ENCODE data around the gene LTC4S. TPM values are rescaled to one million over a fixed set of nuclear protein-coding genes. Genes with fewer than 3 reads are reported as not detected.
"Not testable (repeated sequence)": the region's sequence is repeated elsewhere in the genome, so short reads cannot be mapped to it uniquely, and the experiment has no call there.

The LTC4S gene
- total and polyA plus RNA-seq, 4 experiments from 2014 or later = 4.2 to 9.4 (median 6.6) TPM

DNA sequence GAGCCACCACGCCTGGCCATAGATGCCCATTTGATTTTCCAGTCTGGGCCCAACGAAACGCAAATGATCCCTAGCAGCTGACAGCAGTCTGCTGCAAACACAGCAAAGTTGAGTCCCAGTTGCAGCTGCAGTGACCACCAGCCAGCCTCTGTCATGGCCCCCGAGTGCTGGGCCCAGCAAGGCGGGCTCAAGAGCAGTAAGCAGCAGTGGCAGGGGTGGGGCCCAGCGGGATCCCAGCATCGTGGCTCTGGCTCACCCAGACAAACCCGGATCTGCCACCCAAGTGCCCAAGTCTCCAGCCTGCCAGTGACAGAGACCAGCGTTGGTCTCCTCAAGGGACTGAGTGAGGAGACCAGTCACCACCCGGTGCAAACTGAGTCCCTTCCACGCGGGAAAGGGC, 6.9 kb upstream of the LTC4S start:
- intact Hi-C loops (cut with micrococcal nuclease) = no loop called here
- Histone ChIP-seq H3K4me3 (ENCODE audit: low read length in 2 of 2) (no peak overlapping the region), H3K36me3 (ENCODE audit: insufficient read depth, low read length) (no peaks in the 10 kb centered on the region), H3K4me1 (ENCODE audit: insufficient read depth, low read length) (no peaks in the 10 kb centered on the region), H3K27ac (ENCODE audit: low read depth, low read length) (no peak overlapping the region), H3K27me3 (ENCODE audit: insufficient read depth, low read length) (no peaks in the 10 kb centered on the region), H3K9me3 (ENCODE audit: control insufficient read depth in 1 of 2, low read length in 2 of 2) (no peaks in the 10 kb centered on the region)
- no peaks in the 10 kb centered on the region for H3K27me3 Mint-ChIP-seq
- no peak for DNase-seq
- H3K4me1 Mint-ChIP-seq = peaks cover 0 to 3% (median 0%) of the 10 kb centered on the region in 4 donors
- no peak overlapping the region for H3K4me3 Mint-ChIP-seq
- peaks cover 0 to 6% (median 0%) of the 10 kb centered on the region in 8 donors for H3K9me3 Mint-ChIP-seq
- no peaks in the 10 kb centered on the region for H3K36me3 Mint-ChIP-seq
- CTCF ChIA-PET (ENCODE audit: partially characterized antibody) = interaction anchor here (1.8 to 9.5 kb wide), 2 partner anchors 14 to 24 kb away, joined by 6 to 38 read pairs; no protein-coding TSS in a partner anchor
- POLR2A ChIA-PET (ENCODE audit: partially characterized antibody) = no interaction called here
- H3K27ac Mint-ChIP-seq = peak overlapping the region in 1 of 7 donors; percentile 21

DNA sequence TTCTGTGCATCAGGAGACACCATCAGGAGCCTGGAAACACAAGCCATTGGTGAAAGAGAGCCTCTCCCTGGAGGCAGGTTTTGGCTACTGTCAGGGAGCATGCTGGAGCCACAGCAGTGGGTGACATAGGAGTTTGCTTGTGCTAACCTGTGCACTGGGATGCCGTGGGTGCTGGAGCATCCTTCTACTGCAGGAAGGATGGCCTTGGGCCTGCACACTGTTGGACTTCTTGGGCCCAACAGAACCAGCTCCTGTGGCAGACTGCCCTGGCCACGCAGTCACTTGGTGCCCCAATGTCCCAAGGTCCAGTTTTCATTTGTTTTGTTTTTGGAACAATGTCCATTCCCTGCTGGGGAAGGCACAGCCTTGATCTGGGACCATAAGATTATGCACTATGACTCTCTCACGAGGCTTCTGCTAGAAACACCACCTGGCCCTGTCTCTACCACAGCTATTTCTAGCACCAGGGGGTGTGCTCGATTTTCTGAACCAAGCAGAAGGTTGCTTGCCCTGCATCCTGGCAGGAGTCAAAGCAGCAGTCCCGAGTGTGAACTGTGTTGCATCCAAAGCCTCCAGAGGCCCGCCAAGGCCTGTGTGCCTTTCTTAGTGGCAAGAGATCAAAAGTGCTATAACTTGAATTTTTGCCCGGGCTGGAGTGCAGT, 5.5 kb upstream of the LTC4S start:
- Histone ChIP-seq H3K4me3 (ENCODE audit: low read length in 2 of 2) (no peak overlapping the region), H3K27ac (ENCODE audit: low read depth, low read length) (no peak overlapping the region), H3K9me3 (ENCODE audit: control insufficient read depth in 1 of 2, low read length in 2 of 2) (no peaks in the 10 kb centered on the region), H3K27me3 (ENCODE audit: insufficient read depth, low read length) (no peaks in the 10 kb centered on the region), H3K36me3 (ENCODE audit: insufficient read depth, low read length) (no peaks in the 10 kb centered on the region), H3K4me1 (ENCODE audit: insufficient read depth, low read length) (peaks cover 4% of the 10 kb centered on the region)
- peaks cover 2 to 14% (median 7%) of the 10 kb centered on the region in 4 donors for H3K4me1 Mint-ChIP-seq
- DNase-seq = no peak
- no peak overlapping the region for H3K4me3 Mint-ChIP-seq
- H3K9me3 Mint-ChIP-seq = peaks cover 0 to 6% (median 0%) of the 10 kb centered on the region in 8 donors
- no peaks in the 10 kb centered on the region for H3K36me3 Mint-ChIP-seq
- no peaks in the 10 kb centered on the region for H3K27me3 Mint-ChIP-seq
- POLR2A ChIA-PET (ENCODE audit: partially characterized antibody) = no interaction called here
- peak overlapping the region in 3 of 7 donors; percentile 31 to 44 (median 42) for H3K27ac Mint-ChIP-seq
- CTCF ChIA-PET (ENCODE audit: partially characterized antibody) = interaction anchor here (1.8 to 9.5 kb wide), 2 partner anchors 13 to 25 kb away, joined by 6 to 38 read pairs; no protein-coding TSS in a partner anchor
- intact Hi-C loops (cut with micrococcal nuclease) = no loop called here

DNA sequence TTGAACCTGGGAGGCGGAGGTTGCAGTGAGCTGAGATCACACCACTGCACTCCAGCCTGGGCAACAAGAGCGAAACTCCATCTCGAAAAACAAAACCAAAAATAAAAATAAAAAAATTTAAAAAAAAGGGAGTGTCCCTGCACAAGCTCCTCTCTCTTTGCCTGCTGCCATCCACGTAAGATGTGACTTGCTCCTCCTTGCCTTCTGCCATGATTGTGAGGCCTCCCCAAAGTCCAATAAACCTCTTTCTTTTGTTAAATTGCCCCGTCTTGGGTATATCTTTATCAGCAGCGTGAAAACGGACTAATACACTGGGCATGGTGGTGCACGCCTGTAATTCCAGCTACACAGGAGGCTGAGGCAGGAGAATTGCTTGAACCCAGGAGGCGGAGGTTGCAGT, 4.5 kb upstream of the LTC4S start:
- ChIA-PET POLR2A (ENCODE audit: partially characterized antibody) (interaction anchor here (0.6 kb wide), 1 partner anchor 48 kb away, joined by 3 read pairs; no protein-coding TSS in a partner anchor), CTCF (ENCODE audit: partially characterized antibody) (interaction anchor here (1.0 kb wide), 1 partner anchor 26 kb away, joined by 3 read pairs; no protein-coding TSS in a partner anchor)
- intact Hi-C loops (cut with micrococcal nuclease); H3K9me3 ChIP-seq (ENCODE audit: control insufficient read depth in 1 of 2, low read length in 2 of 2); H3K36me3 ChIP-seq (ENCODE audit: insufficient read depth, low read length); H3K4me3 ChIP-seq (ENCODE audit: low read length in 2 of 2); H3K4me3 Mint-ChIP-seq; DNase-seq; H3K27me3 Mint-ChIP-seq; H3K9me3 Mint-ChIP-seq; H3K36me3 Mint-ChIP-seq; H3K27ac ChIP-seq (ENCODE audit: low read depth, low read length); H3K27me3 ChIP-seq (ENCODE audit: insufficient read depth, low read length): not testable (repeated sequence)
- peaks cover 10 to 24% (median 16%) of the 10 kb centered on the region in 4 donors for H3K4me1 Mint-ChIP-seq
- peaks cover 13% of the 10 kb centered on the region for H3K4me1 ChIP-seq (ENCODE audit: insufficient read depth, low read length)
- H3K27ac Mint-ChIP-seq = peak overlapping the region in 2 of 7 donors; percentile 6 to 73

DNA sequence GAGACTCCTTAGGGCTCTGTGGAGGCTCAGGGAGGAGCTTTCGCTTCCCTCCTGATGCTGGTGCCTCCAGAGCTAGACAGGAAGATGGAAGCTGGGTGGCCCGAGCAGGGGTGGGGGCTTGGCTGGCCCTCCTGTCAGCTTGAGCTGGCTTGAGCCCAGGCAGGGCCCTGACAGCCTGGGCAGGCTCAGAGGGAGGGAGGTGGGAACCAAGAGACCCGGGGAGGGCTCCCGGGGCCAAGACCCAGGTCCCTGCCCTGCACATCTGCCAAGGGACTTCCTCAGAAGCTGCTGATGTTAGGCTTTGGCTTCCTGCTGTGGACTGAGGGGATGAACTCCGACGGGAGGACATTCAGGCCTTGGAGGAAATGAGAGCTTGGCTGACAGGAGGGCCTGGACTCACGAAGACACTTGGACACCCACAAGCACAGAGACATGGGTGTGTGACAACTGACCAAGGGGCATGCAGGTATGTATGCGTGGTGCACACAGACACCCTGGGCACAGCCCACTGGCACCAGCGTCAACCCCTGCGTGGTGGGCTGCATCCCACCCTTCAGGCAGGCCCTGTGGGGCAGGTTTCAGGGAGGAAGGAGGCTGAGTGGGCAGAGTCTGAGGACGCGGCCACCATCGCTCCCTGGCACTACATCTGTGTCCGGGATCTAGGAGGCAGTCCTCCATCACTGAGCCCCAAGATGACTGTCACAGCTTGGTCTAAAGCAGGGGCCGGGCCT, 1.7 kb upstream of the LTC4S start:
- Mint-ChIP-seq H3K36me3 (peaks cover 0 to 2% of the 10 kb centered on the region in 2 donors), H3K27me3 (no peaks in the 10 kb centered on the region), H3K4me1 (peaks cover 11 to 38% (median 26%) of the 10 kb centered on the region in 4 donors), H3K27ac (peak overlapping the region in 5 of 7 donors; percentile 72 to 90 (median 74)), H3K4me3 (peak overlapping the region in 2 of 8 donors; percentile 52 to 71), H3K9me3 (peaks cover 0 to 6% (median 0%) of the 10 kb centered on the region in 8 donors)
- H3K9me3 ChIP-seq (ENCODE audit: control insufficient read depth in 1 of 2, low read length in 2 of 2) = no peaks in the 10 kb centered on the region
- no peaks in the 10 kb centered on the region for H3K36me3 ChIP-seq (ENCODE audit: insufficient read depth, low read length)
- ChIA-PET CTCF (ENCODE audit: partially characterized antibody) (interaction anchor here (1.4 to 3.0 kb wide), 2 partner anchors 9 to 10 kb away, joined by 6 to 8 read pairs; no protein-coding TSS in a partner anchor), POLR2A (ENCODE audit: partially characterized antibody) (interaction anchor here (0.6 to 6.5 kb wide), 7 partner anchors 15 to 116 kb away, joined by 3 to 68 read pairs (median 7); partner anchors contain the start of genes MAML1, MGAT4B, MRNIP and SQSTM1)
- intact Hi-C loops (cut with micrococcal nuclease) = no loop called here
- DNase-seq = no peak
- H3K27ac ChIP-seq (ENCODE audit: low read depth, low read length) = no peak overlapping the region
- peaks cover 25% of the 10 kb centered on the region for H3K4me1 ChIP-seq (ENCODE audit: insufficient read depth, low read length)
- no peaks in the 10 kb centered on the region for H3K27me3 ChIP-seq (ENCODE audit: insufficient read depth, low read length)
- H3K4me3 ChIP-seq (ENCODE audit: low read length in 2 of 2) = no peak overlapping the region

DNA sequence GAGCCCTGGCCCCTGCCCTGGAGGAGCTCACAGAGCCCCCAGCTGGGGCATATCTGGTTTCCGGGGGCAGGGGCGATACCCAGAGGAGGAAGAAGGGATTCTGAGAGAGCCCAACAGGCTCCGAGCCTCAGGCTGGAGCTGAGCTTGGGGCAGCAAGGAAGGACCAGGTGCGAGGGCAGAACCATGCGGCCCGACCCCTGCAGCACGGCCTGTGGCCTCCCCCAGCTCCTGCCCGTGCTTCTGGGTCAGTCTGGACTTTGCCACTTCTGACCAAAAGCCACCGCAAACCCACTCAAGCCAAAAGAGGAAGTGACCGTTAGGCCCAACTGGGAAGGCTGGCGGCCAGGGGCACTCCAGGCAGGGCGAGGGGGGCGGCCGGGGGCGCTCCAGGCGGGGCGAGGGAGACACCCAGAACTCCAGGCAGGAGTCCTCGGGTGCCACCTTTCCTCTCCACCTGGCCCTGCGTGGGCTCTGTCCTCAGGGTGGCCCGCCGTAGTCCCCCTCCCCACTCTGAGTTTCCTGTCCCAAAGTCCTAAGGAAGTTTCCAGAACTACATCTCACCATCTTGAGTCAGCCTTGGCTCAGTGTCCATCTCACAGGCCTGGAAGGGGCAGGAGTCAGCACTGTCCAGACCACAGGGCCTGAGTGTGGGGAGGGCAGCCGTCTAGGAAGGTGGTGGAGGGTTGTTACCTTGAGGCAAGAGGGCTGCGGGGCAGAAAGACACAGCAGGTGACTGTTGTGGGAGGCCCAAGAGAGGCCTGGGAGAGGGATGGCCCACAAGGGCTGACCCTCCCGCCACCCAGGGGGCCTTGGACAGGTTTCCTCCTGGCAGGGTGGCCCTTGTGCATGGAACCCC, 946 bp upstream of the LTC4S start:
- Histone ChIP-seq H3K4me3 (ENCODE audit: low read length in 2 of 2) (no peak overlapping the region), H3K9me3 (ENCODE audit: control insufficient read depth in 1 of 2, low read length in 2 of 2) (no peaks in the 10 kb centered on the region), H3K27me3 (ENCODE audit: insufficient read depth, low read length) (no peaks in the 10 kb centered on the region), H3K27ac (ENCODE audit: low read depth, low read length) (peak overlapping the region; percentile 15), H3K36me3 (ENCODE audit: insufficient read depth, low read length) (no peaks in the 10 kb centered on the region), H3K4me1 (ENCODE audit: insufficient read depth, low read length) (peaks cover 25% of the 10 kb centered on the region)
- intact Hi-C loops (cut with micrococcal nuclease) = no loop called here
- peaks cover 11 to 43% (median 27%) of the 10 kb centered on the region in 4 donors for H3K4me1 Mint-ChIP-seq
- ChIA-PET POLR2A (ENCODE audit: partially characterized antibody) (interaction anchor here (1.0 to 6.5 kb wide), 11 partner anchors 9 to 170 kb away, joined by 3 to 68 read pairs (median 7); partner anchors contain the start of genes HNRNPH1, MAML1, MGAT4B and MRNIP), CTCF (ENCODE audit: partially characterized antibody) (interaction anchor here (1.4 to 5.9 kb wide), 4 partner anchors 9 to 30 kb away, joined by 5 to 53 read pairs (median 7); no protein-coding TSS in a partner anchor)
- H3K27me3 Mint-ChIP-seq = no peaks in the 10 kb centered on the region
- H3K4me3 Mint-ChIP-seq = peak overlapping the region in 5 of 8 donors; percentile 44 to 80 (median 70)
- peaks cover 0 to 6% (median 0%) of the 10 kb centered on the region in 8 donors for H3K9me3 Mint-ChIP-seq
- H3K27ac Mint-ChIP-seq = peak overlapping the region; percentile 55 to 93 (median 87)
- peaks cover 0 to 6% of the 10 kb centered on the region in 2 donors for H3K36me3 Mint-ChIP-seq
- DNase-seq = no peak

DNA sequence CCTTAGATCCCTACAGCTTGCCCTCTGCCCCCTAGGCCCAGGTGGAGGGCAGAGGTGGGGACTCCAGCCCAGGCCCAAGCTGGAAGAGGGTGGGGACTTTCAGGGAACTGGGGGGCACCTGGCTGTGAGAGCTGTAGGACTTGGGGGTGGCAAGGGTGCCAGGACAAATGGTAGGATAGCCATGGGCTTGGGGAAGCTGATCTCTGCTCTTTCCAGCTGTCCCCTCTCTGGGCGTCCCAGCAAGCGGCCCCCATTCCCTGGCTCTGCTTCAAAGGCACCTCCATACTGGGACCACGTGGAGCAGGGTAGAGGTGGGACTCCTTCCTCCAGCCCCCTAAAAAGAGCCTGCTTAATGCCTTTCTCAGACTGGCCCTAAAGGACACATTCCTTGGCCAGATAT, 385 bp downstream of the LTC4S start:
- Histone ChIP-seq H3K36me3 (ENCODE audit: insufficient read depth, low read length) (peaks cover 10% of the 10 kb centered on the region), H3K27me3 (ENCODE audit: insufficient read depth, low read length) (no peaks in the 10 kb centered on the region), H3K4me3 (ENCODE audit: low read length in 2 of 2) (no peak overlapping the region), H3K4me1 (ENCODE audit: insufficient read depth, low read length) (peaks cover 25% of the 10 kb centered on the region), H3K9me3 (ENCODE audit: control insufficient read depth in 1 of 2, low read length in 2 of 2) (no peaks in the 10 kb centered on the region), H3K27ac (ENCODE audit: low read depth, low read length) (peak overlapping the region; percentile 49)
- CTCF ChIA-PET (ENCODE audit: partially characterized antibody) = interaction anchor here (1.3 to 5.9 kb wide), 4 partner anchors 8 to 114 kb away, joined by 5 to 53 read pairs (median 7); partner anchors contain the start of gene TBC1D9B
- peak overlapping the region; percentile 35 to 93 (median 87) for H3K27ac Mint-ChIP-seq
- POLR2A ChIA-PET (ENCODE audit: partially characterized antibody) = interaction anchor here (0.9 to 6.5 kb wide), 15 partner anchors 8 to 171 kb away, joined by 3 to 68 read pairs (median 6); partner anchors contain the start of genes HNRNPH1, MAML1, MGAT4B and MRNIP
- DNase-seq = no peak
- H3K27me3 Mint-ChIP-seq = no peaks in the 10 kb centered on the region
- peaks cover 0 to 6% (median 0%) of the 10 kb centered on the region in 8 donors for H3K9me3 Mint-ChIP-seq
- H3K36me3 Mint-ChIP-seq = peaks cover 0 to 13% of the 10 kb centered on the region in 2 donors
- H3K4me1 Mint-ChIP-seq = peaks cover 11 to 43% (median 27%) of the 10 kb centered on the region in 4 donors
- peak overlapping the region; percentile 61 to 83 (median 74) for H3K4me3 Mint-ChIP-seq
- intact Hi-C loops (cut with micrococcal nuclease) = no loop called here

Measured in CD4-positive, alpha-beta memory T cell (primary cell).